GM19043 (cell line): Measurements from ENCODE around the gene LIFR.
"Not testable (repeated sequence)": the region's sequence is repeated elsewhere in the genome, so short reads cannot be mapped to it uniquely, and the experiment has no call there.

Source experiments
- ATAC-seq: cut with Tn5 transposase; IDR thresholded peaks from one replicate; pipeline ENCODE4 v1.9.1; 2021; ENCODE audit warnings: low read depth; ENCODE audit not compliant: unreplicated experiment

LIFR gene

GRCh38 chr5:38582293-38582974 is 26.0 kb upstream of the LIFR start:
- ATAC-seq = no peak

- no peak for ATAC-seq
Measured at GRCh38 chr5:38581597-38581996, 25.2 kb upstream of the LIFR start.

DNA sequence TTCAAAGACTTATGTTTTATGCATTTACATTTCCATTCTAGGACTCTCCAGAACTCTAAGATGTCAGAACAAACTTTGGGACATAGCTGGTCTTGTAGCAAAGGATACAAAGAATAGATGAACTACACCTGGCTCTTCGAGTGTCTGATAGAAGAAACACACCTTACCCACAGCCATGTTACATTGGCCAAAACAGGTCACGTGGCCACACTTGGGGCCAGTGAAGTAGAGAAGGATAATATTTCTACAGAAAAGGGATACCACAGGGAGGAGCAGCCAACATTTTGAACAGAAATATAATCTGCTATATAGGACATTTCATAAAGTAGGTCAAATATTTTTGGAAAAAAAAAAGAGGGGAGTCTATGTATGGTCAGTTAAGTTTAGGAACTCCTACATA is 22.7 kb upstream of the LIFR start:
- no peak for ATAC-seq

GRCh38 chr5:38576961-38577684 is 20.7 kb upstream of the LIFR start:
- ATAC-seq = no peak

GRCh38 chr5:38576442-38576841 is 20.0 kb upstream of the LIFR start:
- no peak for ATAC-seq

DNA sequence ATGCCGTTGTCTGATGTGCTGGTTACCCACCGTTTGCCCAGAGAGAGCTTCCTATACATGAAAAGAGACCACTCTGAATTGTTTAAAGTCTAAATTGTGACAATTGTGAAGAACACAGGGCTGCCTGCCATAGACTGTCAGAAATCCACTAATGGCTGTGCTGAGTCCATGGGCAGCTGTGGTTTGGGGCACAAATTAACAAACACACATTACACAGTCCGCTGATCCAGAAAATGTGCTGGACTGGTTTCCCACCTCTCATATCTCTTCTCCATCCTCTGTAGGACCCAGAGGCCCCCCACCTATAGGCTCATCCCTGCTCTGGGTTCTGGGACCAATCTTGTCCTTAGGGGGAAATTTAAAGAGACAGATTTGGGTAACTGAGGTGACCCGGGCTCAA is 19.0 kb upstream of the LIFR start:
- ATAC-seq = no peak

DNA sequence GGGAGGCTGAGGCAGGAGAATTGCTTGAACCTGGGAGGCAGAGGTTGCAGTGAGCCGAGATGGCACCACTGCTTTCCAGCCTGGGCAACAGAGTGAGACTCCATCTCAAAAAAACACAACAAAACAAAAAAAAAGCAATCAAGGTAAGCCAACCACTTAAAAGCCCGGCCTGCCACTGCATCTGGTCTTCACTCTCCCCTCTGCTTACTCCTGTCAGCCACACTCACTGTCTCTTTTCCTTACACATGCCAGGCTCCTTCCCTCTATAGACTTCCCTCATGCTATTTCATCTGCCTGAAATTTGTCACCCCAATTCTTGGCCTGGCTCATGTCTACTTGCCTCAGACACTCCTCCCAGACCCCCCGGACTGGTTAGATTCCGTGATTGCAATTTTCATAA is 17.6 kb upstream of the LIFR start:
- no peak for ATAC-seq

DNA sequence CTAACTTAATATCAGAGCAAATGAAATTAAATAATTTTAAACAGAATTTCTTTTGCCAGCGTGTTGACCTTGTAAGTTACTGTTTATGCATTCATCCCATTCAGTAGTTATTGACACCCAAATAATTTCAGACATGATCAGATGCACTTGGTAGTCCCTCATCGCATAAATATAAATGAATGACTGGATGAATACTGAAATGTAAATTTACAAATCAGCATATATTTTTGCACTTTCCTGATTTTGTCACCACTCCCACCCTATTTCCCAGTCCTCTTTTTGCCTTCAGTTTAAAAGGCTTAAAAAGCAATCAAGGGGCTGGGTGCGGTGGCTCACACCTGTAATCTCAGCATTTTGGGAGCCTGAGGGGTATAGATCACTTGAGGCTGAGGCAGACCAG is 17.1 kb upstream of the LIFR start:
- ATAC-seq = no peak

DNA sequence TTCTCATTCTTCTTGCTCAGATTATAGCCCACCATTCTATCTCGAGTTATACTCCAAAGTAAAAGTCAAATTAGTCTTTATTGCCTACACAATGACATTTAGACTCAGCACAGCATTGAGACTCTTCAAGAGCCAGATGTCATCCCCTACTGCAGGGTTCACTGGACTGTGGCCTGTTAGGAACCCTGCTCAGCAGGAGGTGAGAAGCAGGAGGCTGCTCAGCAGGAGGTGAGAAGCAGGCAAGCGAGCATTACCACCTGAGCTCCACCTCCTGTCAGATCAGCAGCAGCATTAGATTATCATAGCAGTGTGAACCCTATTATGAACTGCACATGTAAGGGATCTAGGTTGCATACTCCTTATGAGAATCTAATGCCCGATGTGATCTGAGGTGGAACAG is 12.7 kb upstream of the LIFR start:
- ATAC-seq = no peak

DNA sequence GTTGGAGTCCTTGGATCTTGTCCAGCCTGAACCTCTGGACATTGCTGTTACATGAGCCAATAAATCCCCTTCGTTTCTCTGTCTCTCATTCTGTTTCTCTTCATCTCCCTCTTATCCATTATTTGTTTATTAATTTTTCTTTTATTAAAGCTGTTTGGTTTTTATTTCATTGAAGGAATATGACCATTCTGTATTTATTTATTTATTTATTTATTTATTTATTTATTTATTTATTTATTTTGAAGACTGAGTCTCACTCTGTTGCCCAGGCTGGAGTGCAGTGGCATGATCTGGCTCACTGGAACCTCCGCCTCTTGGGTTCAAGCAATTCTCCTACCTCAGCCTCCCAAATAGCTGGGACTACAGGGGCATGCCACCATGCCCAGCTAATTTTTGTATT is 10.9 kb upstream of the LIFR start:
- ATAC-seq = not testable (repeated sequence)

- ATAC-seq = no peak
Measured at GRCh38 chr5:38563624-38564023, 7.2 kb upstream of the LIFR start.

GRCh38 chr5:38562444-38563210 is 6.2 kb upstream of the LIFR start:
- ATAC-seq = no peak

- no peak for ATAC-seq
Measured at GRCh38 chr5:38559428-38559827, 3.0 kb upstream of the LIFR start.

GRCh38 chr5:38557792-38558191 is 1.3 kb upstream of the LIFR start:
- ATAC-seq = no peak

DNA sequence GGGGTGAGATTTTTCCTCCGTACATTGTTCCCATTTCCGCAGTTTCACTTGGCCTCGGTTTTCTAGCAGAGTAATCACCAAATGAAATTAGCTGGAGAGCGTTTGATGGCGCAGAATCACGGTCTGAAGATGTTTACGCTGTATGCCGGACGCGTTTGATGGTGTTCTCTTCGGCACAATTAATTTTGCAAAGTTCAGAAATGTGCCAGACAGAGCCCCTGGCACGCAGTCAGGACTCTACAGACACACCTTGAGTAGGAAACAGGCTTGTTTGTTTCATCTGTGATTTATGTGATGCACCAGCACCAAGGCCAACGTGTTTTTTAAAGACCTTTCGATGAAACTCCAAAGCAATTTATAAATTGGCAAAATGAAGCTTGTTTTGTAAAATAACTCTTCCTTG is 863 bp upstream of the LIFR start:
- no peak for ATAC-seq

DNA sequence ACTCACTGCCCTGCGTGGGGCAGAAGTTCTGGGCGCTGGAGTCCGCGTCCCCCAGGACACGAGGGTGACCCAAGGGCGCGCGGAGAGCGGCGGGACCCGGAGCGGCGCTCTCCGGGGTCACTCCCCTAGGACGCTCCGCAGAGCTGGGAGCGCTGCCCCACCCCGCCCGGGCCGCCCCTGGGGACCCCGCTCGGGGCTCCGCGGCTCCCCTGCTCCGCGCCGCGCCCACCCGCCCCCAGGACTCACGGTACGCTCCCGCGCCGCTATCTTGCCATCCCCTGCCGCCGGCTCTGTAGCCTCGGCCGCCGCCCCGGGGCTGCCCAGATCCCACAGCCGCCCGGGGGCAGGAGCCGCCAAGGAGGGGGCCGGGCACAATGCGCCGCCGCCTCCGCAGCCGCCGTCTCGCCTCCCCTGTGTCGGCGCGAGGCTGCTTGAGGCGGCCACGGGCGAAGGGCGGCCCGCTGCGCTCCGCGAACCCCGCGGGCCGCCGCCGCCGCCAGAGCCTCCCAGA is 303 bp downstream of the LIFR start:
- no peak for ATAC-seq

DNA sequence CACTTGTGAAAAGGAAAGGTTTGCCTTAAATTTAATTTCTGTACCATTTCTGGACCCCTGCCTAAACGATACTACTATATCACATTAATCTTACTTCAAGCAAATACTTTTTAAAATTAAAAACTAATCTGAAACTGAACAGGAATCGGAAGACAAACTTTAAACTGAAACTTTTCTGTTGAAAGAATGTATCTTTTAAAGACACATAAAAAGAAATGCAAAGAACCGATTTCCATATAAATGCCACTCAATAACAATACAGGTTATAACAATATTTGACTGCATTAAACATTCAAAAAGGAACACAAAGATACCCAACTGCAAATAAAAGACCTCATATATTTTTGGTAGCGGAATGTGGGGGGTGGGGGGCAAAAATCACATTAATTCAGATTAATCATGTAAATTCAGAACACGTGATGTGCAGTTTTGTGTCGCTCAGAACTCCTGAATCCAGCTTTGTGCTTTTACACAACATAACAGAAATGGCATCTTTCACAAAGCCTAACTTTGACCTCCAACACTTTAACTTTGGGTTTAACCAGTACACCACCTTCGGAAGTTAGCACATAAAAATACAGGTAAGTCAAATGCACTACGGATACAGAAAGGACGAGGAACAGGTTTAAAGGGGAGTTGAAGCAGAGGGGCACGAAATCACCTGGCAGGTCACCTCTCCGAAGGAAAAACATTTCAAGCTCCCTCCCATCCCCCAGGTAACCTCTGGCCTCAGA is 925 bp downstream of the LIFR start:
- no peak for ATAC-seq

- no peak for ATAC-seq
Measured at GRCh38 chr5:38554861-38555260, 1.6 kb downstream of the LIFR start.

DNA sequence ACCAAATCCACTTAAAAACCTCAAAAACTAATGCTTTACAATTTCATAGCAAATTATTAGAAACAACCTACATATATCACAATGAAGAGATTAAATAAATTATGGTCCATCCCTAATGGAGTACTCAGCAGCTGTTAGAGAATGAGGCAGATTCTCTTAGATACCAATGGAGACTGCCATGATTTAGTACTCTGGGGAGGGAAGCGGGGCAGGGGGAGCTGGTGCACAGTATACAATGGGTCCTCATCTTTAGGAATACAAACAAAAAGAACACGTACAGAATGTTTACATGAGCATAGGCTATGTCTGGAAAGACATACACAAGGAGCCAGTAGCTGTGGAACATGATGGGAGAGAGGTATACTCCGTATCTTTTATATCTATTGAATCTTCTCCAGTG is 2.0 kb downstream of the LIFR start:
- no peak for ATAC-seq

DNA sequence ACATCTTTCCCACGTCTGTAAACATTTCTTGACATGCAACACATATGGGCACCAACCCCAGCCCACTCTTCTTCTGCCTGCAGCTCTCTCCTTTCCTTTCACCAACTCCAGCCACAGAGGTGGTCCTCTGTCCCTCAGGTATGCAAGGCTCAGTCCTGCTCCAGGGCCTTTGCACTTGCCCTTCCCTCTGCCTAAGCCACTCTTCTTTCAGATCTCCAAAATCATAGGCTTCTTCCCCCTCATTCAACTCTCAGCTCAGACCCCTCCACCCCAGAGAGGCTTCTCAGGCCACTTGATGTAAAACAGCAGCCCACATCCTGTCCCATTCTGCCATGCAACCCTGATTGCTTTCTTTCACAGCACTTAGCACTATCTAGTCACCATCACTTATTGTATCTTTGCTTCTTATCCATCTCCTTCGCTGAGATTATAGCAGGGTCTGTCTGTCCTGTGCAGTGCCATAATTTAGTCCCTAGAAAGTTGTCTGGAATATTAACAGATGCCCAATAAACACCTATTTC is 3.4 kb downstream of the LIFR start:
- ATAC-seq = no peak
